ENCODE data around the gene CDT1. TPM values are rescaled to one million over a fixed set of nuclear protein-coding genes. Genes with fewer than 3 reads are reported as not detected.

Gene CDT1
- polyA plus RNA-seq, 4 donors = 14.4 to 21.9 (median 14.9) TPM

GRCh38 chr16:88800277-88800592 lies 3.4 kb upstream of the CDT1 start:
- no peak for DNase-seq (ENCODE audit: low read depth in 4 of 4, low spot score in 3 of 4)

- DNase-seq (ENCODE audit: low read depth in 4 of 4, low spot score in 3 of 4) = no peak
Observed at GRCh38 chr16:88804173-88804551, 573 bp downstream of the CDT1 start.

- no peak for DNase-seq (ENCODE audit: low read depth in 4 of 4, low spot score in 3 of 4)
Observed at GRCh38 chr16:88804552-88805339, 1.2 kb downstream of the CDT1 start.

- no peak for DNase-seq (ENCODE audit: low read depth in 4 of 4, low spot score in 3 of 4)
Observed at GRCh38 chr16:88805340-88805715, 1.7 kb downstream of the CDT1 start.

GRCh38 chr16:88805887-88806393 lies 2.4 kb downstream of the CDT1 start:
- DNase-seq (ENCODE audit: low read depth in 4 of 4, low spot score in 3 of 4) = no peak

- DNase-seq (ENCODE audit: low read depth in 4 of 4, low spot score in 3 of 4) = no peak
Observed at GRCh38 chr16:88806491-88807111, 3.0 kb downstream of the CDT1 start.

GRCh38 chr16:88807142-88807625 lies 3.6 kb downstream of the CDT1 start:
- DNase-seq (ENCODE audit: low read depth in 4 of 4, low spot score in 3 of 4) = no peak

- no peak for DNase-seq (ENCODE audit: low read depth in 4 of 4, low spot score in 3 of 4)
Observed at GRCh38 chr16:88807626-88808453, 4.3 kb downstream of the CDT1 start.

- no peak for DNase-seq (ENCODE audit: low read depth in 4 of 4, low spot score in 3 of 4)
Observed at GRCh38 chr16:88809068-88809675, 5.6 kb downstream of the CDT1 start.

GRCh38 chr16:88809676-88810165 lies 6.1 kb downstream of the CDT1 start:
- DNase-seq (ENCODE audit: low read depth in 4 of 4, low spot score in 3 of 4) = no peak

GRCh38 chr16:88810166-88810911 lies 6.8 kb downstream of the CDT1 start:
- DNase-seq (ENCODE audit: low read depth in 4 of 4, low spot score in 3 of 4) = no peak

- peak; percentile 63 to 72 (median 69) for DNase-seq (ENCODE audit: low read depth in 4 of 4, low spot score in 3 of 4)
Observed at GRCh38 chr16:88810912-88811768, 7.6 kb downstream of the CDT1 start.

- peak; percentile 80 to 91 (median 82) for DNase-seq (ENCODE audit: low read depth in 4 of 4, low spot score in 3 of 4)
Observed at GRCh38 chr16:88811769-88812512, 8.4 kb downstream of the CDT1 start, which contains the start of gene APRT. Gene APRT (minus strand): TSS chr16:88811928. CDS start chr16:88811899, 29 bp downstream.

GRCh38 chr16:88812513-88813268 lies 9.1 kb downstream of the CDT1 start:
- no peak for DNase-seq (ENCODE audit: low read depth in 4 of 4, low spot score in 3 of 4)

- no peak for DNase-seq (ENCODE audit: low read depth in 4 of 4, low spot score in 3 of 4)
Observed at GRCh38 chr16:88813269-88814143, 9.9 kb downstream of the CDT1 start.

- DNase-seq (ENCODE audit: low read depth in 4 of 4, low spot score in 3 of 4) = no peak
Observed at GRCh38 chr16:88814144-88814502, 10.5 kb downstream of the CDT1 start.

GRCh38 chr16:88815227-88815626 lies 11.6 kb downstream of the CDT1 start:
- no peak for DNase-seq (ENCODE audit: low read depth in 4 of 4, low spot score in 3 of 4)
